Liver (tissue), 9 donors: ENCODE data around the gene BCL2L11. TPM values are rescaled to one million over a fixed set of nuclear protein-coding genes. Genes with fewer than 3 reads are reported as not detected.

Experiments used
- DNase-seq: peaks from one replicate; pipeline ENCODE4 v3.0.0-alpha.2; 2017; ENCODE audit warnings: low spot score
- H3K27ac ChIP-seq, 2 donors: one replicate each; pipeline ENCODE4 v1.7.0; 2013; ENCODE audit warnings: inconsistent platforms in 2 of 2, low read length in 2 of 2, control low read depth in 1 of 2, low read depth in 1 of 2, mild to moderate bottlenecking in 1 of 2
- H3K27me3 ChIP-seq, 4 donors: one replicate each; pipeline versions ENCODE4 v1.6.1 to v1.7.0; 2013; ENCODE audit warnings: low read length in 3 of 4, inconsistent platforms in 1 of 4, mild to moderate bottlenecking in 1 of 4, moderate library complexity in 1 of 4; ENCODE audit not compliant: control insufficient read depth in 4 of 4, insufficient read depth in 4 of 4
- H3K36me3 ChIP-seq, 4 donors: one replicate each; pipeline versions ENCODE4 v1.6.1 to v1.7.0; 2013; ENCODE audit warnings: low read length in 3 of 4, mild to moderate bottlenecking in 3 of 4, low read depth in 1 of 4, moderate library complexity in 1 of 4; ENCODE audit not compliant: control insufficient read depth in 4 of 4, insufficient read depth in 3 of 4
- H3K4me1 ChIP-seq, 4 donors: one replicate each; pipeline versions ENCODE4 v1.6.1 to v1.7.0; 2013; ENCODE audit warnings: low read length in 3 of 4, mild to moderate bottlenecking in 3 of 4, moderate library complexity in 1 of 4; ENCODE audit not compliant: control insufficient read depth in 4 of 4, insufficient read depth in 4 of 4
- H3K4me3 ChIP-seq, 3 donors: one replicate each; pipeline versions ENCODE4 v1.6.1 to v1.7.0; 2013; ENCODE audit warnings: low read length in 3 of 3, control low read depth in 1 of 3, low read depth in 1 of 3, mild to moderate bottlenecking in 1 of 3
- H3K9ac ChIP-seq, 2 donors: one replicate each; pipeline ENCODE4 v1.7.0; 2013; ENCODE audit warnings: low read length in 2 of 2, mild to moderate bottlenecking in 2 of 2, moderate library complexity in 2 of 2, control low read depth in 1 of 2, low read depth in 1 of 2
- H3K9me3 ChIP-seq, 4 donors: one replicate each; pipeline versions ENCODE4 v1.6.1 to v1.7.0; 2013; ENCODE audit warnings: low read length in 3 of 4; ENCODE audit not compliant: control insufficient read depth in 4 of 4
- EGR1 ChIP-seq, 2 donors: IDR thresholded peaks; 2 replicates each; pipeline ENCODE4 v1.6.1; 2016 to 2018; ENCODE audit warnings: antibody characterized with exemption in 2 of 2, low read depth in 2 of 2
- FOXA1 ChIP-seq: IDR thresholded peaks from 2 replicates; pipeline ENCODE4 v1.6.1; 2016; ENCODE audit warnings: antibody characterized with exemption
- FOXA2 ChIP-seq: IDR thresholded peaks from 2 replicates; pipeline ENCODE4 v1.6.1; 2016; ENCODE audit warnings: antibody characterized with exemption
- GABPA ChIP-seq, 2 donors: IDR thresholded peaks in 1 of 2; conservative IDR thresholded peaks in 1 of 2; 2 replicates each; pipeline ENCODE4 v1.6.1; 2016; ENCODE audit warnings: antibody characterized with exemption in 2 of 2, mild to moderate bottlenecking in 1 of 2, moderate library complexity in 1 of 2
- HNF4A ChIP-seq, 2 donors: conservative IDR thresholded peaks; 2 replicates each; pipeline ENCODE4 v1.6.1; 2016; ENCODE audit warnings: antibody characterized with exemption in 2 of 2, mild to moderate bottlenecking in 2 of 2
- HNF4G ChIP-seq: IDR thresholded peaks from 2 replicates; pipeline ENCODE4 v1.6.1; 2016; ENCODE audit warnings: antibody characterized with exemption
- JUND ChIP-seq, 2 donors: IDR thresholded peaks; 2 replicates each; pipeline ENCODE4 v1.6.1; 2016; ENCODE audit warnings: antibody characterized with exemption in 2 of 2
- NR2F2 ChIP-seq: IDR thresholded peaks from 2 replicates; pipeline ENCODE4 v1.6.1; 2016; ENCODE audit warnings: antibody characterized with exemption
- RAD21 ChIP-seq, 2 donors: IDR thresholded peaks; 2 replicates each; pipeline ENCODE4 v1.6.1; 2016; ENCODE audit warnings: antibody characterized with exemption in 2 of 2, mild to moderate bottlenecking in 2 of 2
- RXRA ChIP-seq, 2 donors: IDR thresholded peaks; 2 replicates each; pipeline ENCODE4 v1.6.1; 2017 to 2018; ENCODE audit warnings: antibody characterized with exemption in 2 of 2, mild to moderate bottlenecking in 1 of 2
- SP1 ChIP-seq: IDR thresholded peaks from 2 replicates; pipeline ENCODE4 v1.6.1; 2018; ENCODE audit warnings: antibody characterized with exemption, mild to moderate bottlenecking
- TAF1 ChIP-seq: conservative IDR thresholded peaks from 2 replicates; pipeline ENCODE4 v1.6.1; 2016; ENCODE audit warnings: antibody characterized with exemption, mild to moderate bottlenecking
- YY1 ChIP-seq: IDR thresholded peaks from 2 replicates; pipeline ENCODE4 v1.6.1; 2016; ENCODE audit warnings: antibody characterized with exemption, mild to moderate bottlenecking
- WGBS: extraction: QIAGEN DNeasy Blood & Tissue Kit; methylation state at CpG from one replicate; pipeline ENCODE4 v1.1.7; 2013; 5-methylcytosine and 5-hydroxymethylcytosine counted together
- polyA plus RNA-seq, 2 donors: library from polyadenylated mRNA; stranded (reverse) in 1 of 2; unstranded in 1 of 2; fragments of 200-250 nt in 1 of 2; fragments of >200 nt in 1 of 2; fragmentation: Nextera tagmentation in 1 of 2; extraction: Ambion mirVana in 1 of 2; gene quantifications; one replicate each; pipeline versions ENCODE4 v1.2.1 to v1.2.3, GENCODE V29; 2013 to 2015
- total RNA-seq, 2 donors: library from RNA; depleted of rRNA; stranded (reverse); fragments of >200 nt; gene quantifications; one replicate each; pipeline ENCODE4 v1.2.3, GENCODE V29; 2014
- TF ChIP-seq, protein P1 (sequence below): fragments of 150-350 bp; IDR thresholded peaks from 2 replicates; pipeline ENCODE4 v1.5.1; 2017; ENCODE audit warnings: improper control_type of control experiment, low read depth, low read length; ENCODE audit not compliant: missing input control
- TF ChIP-seq, protein P2 (sequence below): IDR thresholded peaks from 2 replicates; pipeline ENCODE4 v1.6.1; 2016; ENCODE audit warnings: antibody characterized with exemption, mild to moderate bottlenecking
- TF ChIP-seq, protein P3 (sequence below): IDR thresholded peaks from 2 replicates; pipeline ENCODE4 v1.6.1; 2016; ENCODE audit warnings: antibody characterized with exemption
- TF ChIP-seq, protein P4 (sequence below): IDR thresholded peaks from 2 replicates; pipeline ENCODE4 v1.6.1; 2016; ENCODE audit warnings: antibody characterized with exemption
- TF ChIP-seq, protein P5 (sequence below): IDR thresholded peaks from 2 replicates; pipeline ENCODE4 v1.6.1; 2016; ENCODE audit warnings: antibody characterized with exemption
- donor health status: healthy.
- donor health status: healthy.
- donor health status: healthy.
- donor health status: healthy.
- donor health status: healthy.

Gene BCL2L11
- total and polyA plus RNA-seq, 4 donors, result 5.0 to 19.5 (median 12.2) TPM

DNA sequence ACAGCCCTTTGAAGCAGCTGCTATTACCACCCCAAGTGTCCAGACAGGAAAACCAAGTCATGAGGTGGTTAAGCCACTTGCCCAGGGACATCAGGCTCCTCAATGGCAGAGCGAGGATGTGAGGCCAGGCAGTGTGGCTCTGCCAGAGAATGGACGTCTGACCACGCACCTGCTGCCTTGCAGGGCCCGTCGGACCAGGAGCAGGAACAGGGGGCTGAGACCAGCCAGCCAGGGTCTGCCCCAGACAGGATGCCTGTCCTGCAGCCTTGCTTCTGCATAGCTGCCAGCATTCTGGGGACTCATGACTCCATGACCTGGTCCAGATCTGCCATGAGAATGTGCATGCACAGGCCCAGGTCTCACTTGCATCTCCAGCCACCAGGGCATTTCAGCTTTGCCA is 52.0 kb downstream of the BCL2L11 start:
- no peak for DNase-seq
- 95% methylated on average over 5 of the region's 5 CpGs for WGBS
- no peak overlapping the region for H3K27ac ChIP-seq
- H3K4me1 ChIP-seq, result peaks cover 9 to 22% (median 15%) of the 10 kb centered on the region in 4 donors
- no peaks in the 10 kb centered on the region for H3K36me3 ChIP-seq
- no peak overlapping the region for H3K4me3 ChIP-seq
- no peaks in the 10 kb centered on the region for H3K9me3 ChIP-seq
- H3K9ac ChIP-seq, result no peak overlapping the region
- no peaks in the 10 kb centered on the region for H3K27me3 ChIP-seq
- TF ChIP-seq, protein P1, sequence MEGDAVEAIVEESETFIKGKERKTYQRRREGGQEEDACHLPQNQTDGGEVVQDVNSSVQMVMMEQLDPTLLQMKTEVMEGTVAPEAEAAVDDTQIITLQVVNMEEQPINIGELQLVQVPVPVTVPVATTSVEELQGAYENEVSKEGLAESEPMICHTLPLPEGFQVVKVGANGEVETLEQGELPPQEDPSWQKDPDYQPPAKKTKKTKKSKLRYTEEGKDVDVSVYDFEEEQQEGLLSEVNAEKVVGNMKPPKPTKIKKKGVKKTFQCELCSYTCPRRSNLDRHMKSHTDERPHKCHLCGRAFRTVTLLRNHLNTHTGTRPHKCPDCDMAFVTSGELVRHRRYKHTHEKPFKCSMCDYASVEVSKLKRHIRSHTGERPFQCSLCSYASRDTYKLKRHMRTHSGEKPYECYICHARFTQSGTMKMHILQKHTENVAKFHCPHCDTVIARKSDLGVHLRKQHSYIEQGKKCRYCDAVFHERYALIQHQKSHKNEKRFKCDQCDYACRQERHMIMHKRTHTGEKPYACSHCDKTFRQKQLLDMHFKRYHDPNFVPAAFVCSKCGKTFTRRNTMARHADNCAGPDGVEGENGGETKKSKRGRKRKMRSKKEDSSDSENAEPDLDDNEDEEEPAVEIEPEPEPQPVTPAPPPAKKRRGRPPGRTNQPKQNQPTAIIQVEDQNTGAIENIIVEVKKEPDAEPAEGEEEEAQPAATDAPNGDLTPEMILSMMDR, result no peak
- no peak for TF ChIP-seq FOXA2
- TF ChIP-seq EGR1 (IDR thresholded peaks at IDR 0.05; ENCODE audit: low read depth in 2 of 2), result no peak
- TF ChIP-seq FOXA1, result no peak
- TF ChIP-seq RAD21 (IDR thresholded peaks at IDR 0.05), result no peak
- TF ChIP-seq HNF4G, result no peak
- TF ChIP-seq, protein P2, sequence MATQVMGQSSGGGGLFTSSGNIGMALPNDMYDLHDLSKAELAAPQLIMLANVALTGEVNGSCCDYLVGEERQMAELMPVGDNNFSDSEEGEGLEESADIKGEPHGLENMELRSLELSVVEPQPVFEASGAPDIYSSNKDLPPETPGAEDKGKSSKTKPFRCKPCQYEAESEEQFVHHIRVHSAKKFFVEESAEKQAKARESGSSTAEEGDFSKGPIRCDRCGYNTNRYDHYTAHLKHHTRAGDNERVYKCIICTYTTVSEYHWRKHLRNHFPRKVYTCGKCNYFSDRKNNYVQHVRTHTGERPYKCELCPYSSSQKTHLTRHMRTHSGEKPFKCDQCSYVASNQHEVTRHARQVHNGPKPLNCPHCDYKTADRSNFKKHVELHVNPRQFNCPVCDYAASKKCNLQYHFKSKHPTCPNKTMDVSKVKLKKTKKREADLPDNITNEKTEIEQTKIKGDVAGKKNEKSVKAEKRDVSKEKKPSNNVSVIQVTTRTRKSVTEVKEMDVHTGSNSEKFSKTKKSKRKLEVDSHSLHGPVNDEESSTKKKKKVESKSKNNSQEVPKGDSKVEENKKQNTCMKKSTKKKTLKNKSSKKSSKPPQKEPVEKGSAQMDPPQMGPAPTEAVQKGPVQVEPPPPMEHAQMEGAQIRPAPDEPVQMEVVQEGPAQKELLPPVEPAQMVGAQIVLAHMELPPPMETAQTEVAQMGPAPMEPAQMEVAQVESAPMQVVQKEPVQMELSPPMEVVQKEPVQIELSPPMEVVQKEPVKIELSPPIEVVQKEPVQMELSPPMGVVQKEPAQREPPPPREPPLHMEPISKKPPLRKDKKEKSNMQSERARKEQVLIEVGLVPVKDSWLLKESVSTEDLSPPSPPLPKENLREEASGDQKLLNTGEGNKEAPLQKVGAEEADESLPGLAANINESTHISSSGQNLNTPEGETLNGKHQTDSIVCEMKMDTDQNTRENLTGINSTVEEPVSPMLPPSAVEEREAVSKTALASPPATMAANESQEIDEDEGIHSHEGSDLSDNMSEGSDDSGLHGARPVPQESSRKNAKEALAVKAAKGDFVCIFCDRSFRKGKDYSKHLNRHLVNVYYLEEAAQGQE, result no peak
- TF ChIP-seq, protein P3, sequence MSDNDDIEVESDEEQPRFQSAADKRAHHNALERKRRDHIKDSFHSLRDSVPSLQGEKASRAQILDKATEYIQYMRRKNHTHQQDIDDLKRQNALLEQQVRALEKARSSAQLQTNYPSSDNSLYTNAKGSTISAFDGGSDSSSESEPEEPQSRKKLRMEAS, result no peak
- TF ChIP-seq TAF1, result no peak
- no peak for TF ChIP-seq RXRA (IDR thresholded peaks at IDR 0.05)
- TF ChIP-seq HNF4A (conservative IDR thresholded peaks at IDR 0.05), result no peak
- TF ChIP-seq YY1, result no peak
- no peak for TF ChIP-seq GABPA (IDR thresholded peaks at IDR 0.05 in 1 of 2, conservative IDR thresholded peaks at IDR 0.05 in 1 of 2)
- no peak for TF ChIP-seq JUND (IDR thresholded peaks at IDR 0.05)
- TF ChIP-seq SP1, result no peak
- TF ChIP-seq, protein P4, sequence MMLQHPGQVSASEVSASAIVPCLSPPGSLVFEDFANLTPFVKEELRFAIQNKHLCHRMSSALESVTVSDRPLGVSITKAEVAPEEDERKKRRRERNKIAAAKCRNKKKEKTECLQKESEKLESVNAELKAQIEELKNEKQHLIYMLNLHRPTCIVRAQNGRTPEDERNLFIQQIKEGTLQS, result no peak
- TF ChIP-seq NR2F2, result no peak
- TF ChIP-seq, protein P5, sequence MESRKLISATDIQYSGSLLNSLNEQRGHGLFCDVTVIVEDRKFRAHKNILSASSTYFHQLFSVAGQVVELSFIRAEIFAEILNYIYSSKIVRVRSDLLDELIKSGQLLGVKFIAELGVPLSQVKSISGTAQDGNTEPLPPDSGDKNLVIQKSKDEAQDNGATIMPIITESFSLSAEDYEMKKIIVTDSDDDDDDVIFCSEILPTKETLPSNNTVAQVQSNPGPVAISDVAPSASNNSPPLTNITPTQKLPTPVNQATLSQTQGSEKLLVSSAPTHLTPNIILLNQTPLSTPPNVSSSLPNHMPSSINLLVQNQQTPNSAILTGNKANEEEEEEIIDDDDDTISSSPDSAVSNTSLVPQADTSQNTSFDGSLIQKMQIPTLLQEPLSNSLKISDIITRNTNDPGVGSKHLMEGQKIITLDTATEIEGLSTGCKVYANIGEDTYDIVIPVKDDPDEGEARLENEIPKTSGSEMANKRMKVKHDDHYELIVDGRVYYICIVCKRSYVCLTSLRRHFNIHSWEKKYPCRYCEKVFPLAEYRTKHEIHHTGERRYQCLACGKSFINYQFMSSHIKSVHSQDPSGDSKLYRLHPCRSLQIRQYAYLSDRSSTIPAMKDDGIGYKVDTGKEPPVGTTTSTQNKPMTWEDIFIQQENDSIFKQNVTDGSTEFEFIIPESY, result no peak
